Measurements from ENCODE around the gene ABLIM3. TPM values are rescaled to one million over a fixed set of nuclear protein-coding genes. Genes with fewer than 3 reads are reported as not detected.

ABLIM3 gene
- total RNA-seq, 2 experiments from 2014 or later: not detected

GRCh38 chr5:149154650-149155049, 13.4 kb downstream of the ABLIM3 start:
- no peaks in the 10 kb centered on the region for H3K36me3 Mint-ChIP-seq (ENCODE audit: low read depth)
- no peak for DNase-seq
- no peak overlapping the region for H3K27ac Mint-ChIP-seq
- peaks cover 13% of the 10 kb centered on the region for H3K27me3 Mint-ChIP-seq
- ChIA-PET CTCF (interaction anchor here (1.9 kb wide), 1 partner anchor 14 kb away, joined by 6 read pairs; the partner anchor contains the start of gene ABLIM3), POLR2A (no interaction called here)
- H3K4me1 Mint-ChIP-seq: no peaks in the 10 kb centered on the region
- H3K9me3 Mint-ChIP-seq: no peaks in the 10 kb centered on the region
- H3K4me3 Mint-ChIP-seq: no peak overlapping the region

DNA sequence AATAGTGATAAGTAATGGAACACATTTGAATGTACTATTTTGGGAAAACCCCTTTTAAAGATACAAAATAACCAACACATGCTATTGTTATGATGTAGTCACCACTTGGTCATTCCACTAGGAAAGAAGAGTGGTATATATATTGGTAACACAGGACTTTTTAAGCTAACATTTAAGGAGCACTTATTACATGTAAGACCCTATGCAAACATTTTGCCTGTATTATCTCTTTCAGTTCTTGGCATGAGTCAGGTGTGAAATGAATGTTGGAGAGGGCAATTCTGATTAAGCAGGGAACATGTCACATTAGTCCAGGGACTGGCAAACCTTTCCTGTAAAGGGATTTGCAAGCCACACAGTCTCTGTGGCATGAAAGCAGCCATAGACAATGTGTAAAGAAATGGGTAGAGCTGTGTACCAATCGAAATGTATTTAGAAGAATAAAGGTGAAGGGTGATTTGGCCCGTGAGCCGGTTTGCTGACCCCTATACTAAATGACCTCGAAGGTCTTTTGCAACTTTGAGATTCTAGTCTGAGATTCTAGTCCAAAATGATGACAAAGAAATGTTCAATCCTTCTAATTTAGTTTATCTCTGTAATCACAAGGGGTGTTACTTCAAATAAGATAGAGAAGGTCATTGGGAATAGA, 15.3 kb downstream of the ABLIM3 start:
- POLR2A ChIA-PET: no interaction called here
- Mint-ChIP-seq H3K36me3 (ENCODE audit: low read depth) (no peaks in the 10 kb centered on the region), H3K4me3 (no peak overlapping the region), H3K9me3 (no peaks in the 10 kb centered on the region), H3K27me3 (peaks cover 6% of the 10 kb centered on the region), H3K27ac (no peak overlapping the region), H3K4me1 (no peaks in the 10 kb centered on the region)
- CTCF ChIA-PET: interaction anchor here (1.1 kb wide), 1 partner anchor 13 kb away, joined by 4 read pairs; no protein-coding TSS in a partner anchor
- DNase-seq: no peak

GRCh38 chr5:149157330-149157729, 16.0 kb downstream of the ABLIM3 start:
- no peaks in the 10 kb centered on the region for H3K36me3 Mint-ChIP-seq (ENCODE audit: low read depth)
- H3K9me3 Mint-ChIP-seq: no peaks in the 10 kb centered on the region
- ChIA-PET CTCF (no interaction called here), POLR2A (no interaction called here)
- no peak overlapping the region for H3K27ac Mint-ChIP-seq
- H3K4me1 Mint-ChIP-seq: no peaks in the 10 kb centered on the region
- peaks cover 6% of the 10 kb centered on the region for H3K27me3 Mint-ChIP-seq
- no peak for DNase-seq
- no peak overlapping the region for H3K4me3 Mint-ChIP-seq

DNA sequence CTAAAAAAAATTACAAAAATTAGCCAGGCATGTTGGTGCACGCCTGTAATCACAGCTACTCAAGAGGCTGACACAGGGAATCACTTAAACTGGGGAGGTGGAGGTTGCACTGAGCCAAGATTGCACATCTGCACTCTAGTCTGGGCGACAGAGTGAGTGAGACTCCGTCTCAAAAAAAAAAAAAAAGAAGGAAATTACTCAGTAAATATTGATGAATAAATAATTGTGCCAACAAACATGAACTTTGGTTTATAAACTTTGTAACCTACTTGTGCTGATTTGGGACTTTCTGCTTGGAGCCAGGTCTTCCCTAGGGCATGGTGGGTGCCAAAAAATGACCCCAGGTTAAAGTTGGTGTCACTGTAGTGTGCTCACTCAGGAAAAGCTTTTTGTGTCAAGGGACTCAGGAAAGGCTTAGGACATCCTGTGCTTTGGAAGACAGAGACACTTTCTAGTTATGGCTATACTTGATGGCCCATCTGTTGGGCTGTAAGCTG, 19.0 kb downstream of the ABLIM3 start:
- POLR2A ChIA-PET: no interaction called here
- DNase-seq: no peak
- H3K4me1 Mint-ChIP-seq: no peaks in the 10 kb centered on the region
- H3K27ac Mint-ChIP-seq: no peak overlapping the region
- peaks cover 6% of the 10 kb centered on the region for H3K27me3 Mint-ChIP-seq
- no peak overlapping the region for H3K4me3 Mint-ChIP-seq
- CTCF ChIA-PET: interaction anchor here (0.6 to 0.7 kb wide), 2 partner anchors 19 to 62 kb away, joined by 3 read pairs; partner anchors contain the start of gene ABLIM3
- no peaks in the 10 kb centered on the region for H3K9me3 Mint-ChIP-seq
- H3K36me3 Mint-ChIP-seq (ENCODE audit: low read depth): no peaks in the 10 kb centered on the region

GRCh38 chr5:149161026-149161687, 19.9 kb downstream of the ABLIM3 start:
- no peak for DNase-seq
- H3K4me1 Mint-ChIP-seq: no peaks in the 10 kb centered on the region
- no peaks in the 10 kb centered on the region for H3K9me3 Mint-ChIP-seq
- ChIA-PET CTCF (interaction anchor here (0.6 to 0.7 kb wide), 2 partner anchors 19 to 62 kb away, joined by 3 read pairs; partner anchors contain the start of gene ABLIM3), POLR2A (no interaction called here)
- peaks cover 8% of the 10 kb centered on the region for H3K27me3 Mint-ChIP-seq
- H3K36me3 Mint-ChIP-seq (ENCODE audit: low read depth): no peaks in the 10 kb centered on the region
- no peak overlapping the region for H3K4me3 Mint-ChIP-seq
- no peak overlapping the region for H3K27ac Mint-ChIP-seq

GRCh38 chr5:149161850-149162249, 20.6 kb downstream of the ABLIM3 start:
- POLR2A ChIA-PET: no interaction called here

GRCh38 chr5:149162401-149163084, 21.2 kb downstream of the ABLIM3 start:
- ChIA-PET POLR2A (no interaction called here), CTCF (no interaction called here)
- peaks cover 8% of the 10 kb centered on the region for H3K27me3 Mint-ChIP-seq
- no peak overlapping the region for H3K4me3 Mint-ChIP-seq
- no peak overlapping the region for H3K27ac Mint-ChIP-seq
- no peaks in the 10 kb centered on the region for H3K9me3 Mint-ChIP-seq
- no peak for DNase-seq
- H3K4me1 Mint-ChIP-seq: no peaks in the 10 kb centered on the region
- no peaks in the 10 kb centered on the region for H3K36me3 Mint-ChIP-seq (ENCODE audit: low read depth)

More at GRCh38 chr5:149161850-149162249, 20.6 kb downstream of the ABLIM3 start:
- no peaks in the 10 kb centered on the region for H3K36me3 Mint-ChIP-seq (ENCODE audit: low read depth)
- H3K9me3 Mint-ChIP-seq: no peaks in the 10 kb centered on the region
- no peak overlapping the region for H3K4me3 Mint-ChIP-seq
- no peaks in the 10 kb centered on the region for H3K4me1 Mint-ChIP-seq
- peaks cover 8% of the 10 kb centered on the region for H3K27me3 Mint-ChIP-seq
- H3K27ac Mint-ChIP-seq: no peak overlapping the region
- CTCF ChIA-PET: no interaction called here
- DNase-seq: no peak

DNA sequence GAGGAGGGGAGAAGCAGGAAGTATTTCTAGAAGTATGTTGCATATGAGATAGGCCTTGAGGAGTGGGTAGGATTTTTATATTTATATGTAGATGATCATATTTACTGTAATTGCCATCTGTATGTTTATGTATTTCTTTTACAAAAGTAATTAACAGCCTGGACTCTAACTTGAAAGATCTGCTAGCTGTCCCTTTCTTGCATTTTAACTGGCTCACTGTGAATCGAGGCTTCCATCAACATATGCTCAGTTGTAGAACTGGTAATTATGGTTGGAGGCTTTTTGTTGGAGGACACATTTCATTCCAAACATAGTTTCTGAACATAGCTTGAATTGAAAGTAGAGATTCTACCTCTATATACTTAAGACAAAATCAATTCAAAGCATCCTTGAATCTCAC, 23.4 kb downstream of the ABLIM3 start:
- DNase-seq: no peak
- H3K36me3 Mint-ChIP-seq (ENCODE audit: low read depth): no peaks in the 10 kb centered on the region
- H3K9me3 Mint-ChIP-seq: no peaks in the 10 kb centered on the region
- CTCF ChIA-PET: interaction anchor here (1.5 kb wide), 1 partner anchor 100 kb away, joined by 3 read pairs; no protein-coding TSS in a partner anchor
- no peak overlapping the region for H3K27ac Mint-ChIP-seq
- peaks cover 9% of the 10 kb centered on the region for H3K27me3 Mint-ChIP-seq
- POLR2A ChIA-PET: no interaction called here
- no peak overlapping the region for H3K4me3 Mint-ChIP-seq
- H3K4me1 Mint-ChIP-seq: no peaks in the 10 kb centered on the region

DNA sequence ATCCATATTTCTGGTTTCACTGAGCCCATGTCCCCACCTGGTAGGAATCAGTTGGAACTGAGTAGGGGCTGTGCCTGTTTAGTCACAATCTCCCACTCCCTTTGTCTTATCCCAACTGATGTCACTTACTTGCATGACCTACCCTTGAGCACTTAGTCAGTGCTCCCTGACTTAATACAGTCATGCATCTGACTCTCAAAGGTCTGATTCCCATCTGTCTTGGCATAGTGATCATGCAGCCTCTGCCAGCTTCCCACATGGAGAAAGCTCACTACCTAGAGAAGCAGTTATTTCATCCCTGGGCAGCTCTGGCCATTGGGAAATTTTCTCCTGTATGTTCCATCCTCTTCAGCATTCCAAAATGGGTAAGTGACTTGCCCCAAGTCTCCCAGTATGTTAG, 24.8 kb downstream of the ABLIM3 start:
- CTCF ChIA-PET: interaction anchor here (0.6 kb wide), 1 partner anchor 107 kb away, joined by 3 read pairs; no protein-coding TSS in a partner anchor

GRCh38 chr5:149166591-149167100, 25.4 kb downstream of the ABLIM3 start:
- Mint-ChIP-seq H3K36me3 (ENCODE audit: low read depth) (no peaks in the 10 kb centered on the region), H3K4me3 (no peak overlapping the region), H3K27ac (no peak overlapping the region), H3K27me3 (peaks cover 7% of the 10 kb centered on the region), H3K9me3 (no peaks in the 10 kb centered on the region), H3K4me1 (no peaks in the 10 kb centered on the region)
- ChIA-PET CTCF (interaction anchor here (0.5 to 0.6 kb wide), 2 partner anchors 106 to 1713 kb away, joined by 3 to 6 read pairs; no protein-coding TSS in a partner anchor), POLR2A (no interaction called here)
- DNase-seq: no peak

More for the DNA sequence above, 24.8 kb downstream of the ABLIM3 start:
- Mint-ChIP-seq H3K9me3 (no peaks in the 10 kb centered on the region), H3K36me3 (ENCODE audit: low read depth) (no peaks in the 10 kb centered on the region), H3K27me3 (peaks cover 7% of the 10 kb centered on the region), H3K27ac (no peak overlapping the region), H3K4me3 (no peak overlapping the region), H3K4me1 (no peaks in the 10 kb centered on the region)
- DNase-seq: no peak
- POLR2A ChIA-PET: no interaction called here

DNA sequence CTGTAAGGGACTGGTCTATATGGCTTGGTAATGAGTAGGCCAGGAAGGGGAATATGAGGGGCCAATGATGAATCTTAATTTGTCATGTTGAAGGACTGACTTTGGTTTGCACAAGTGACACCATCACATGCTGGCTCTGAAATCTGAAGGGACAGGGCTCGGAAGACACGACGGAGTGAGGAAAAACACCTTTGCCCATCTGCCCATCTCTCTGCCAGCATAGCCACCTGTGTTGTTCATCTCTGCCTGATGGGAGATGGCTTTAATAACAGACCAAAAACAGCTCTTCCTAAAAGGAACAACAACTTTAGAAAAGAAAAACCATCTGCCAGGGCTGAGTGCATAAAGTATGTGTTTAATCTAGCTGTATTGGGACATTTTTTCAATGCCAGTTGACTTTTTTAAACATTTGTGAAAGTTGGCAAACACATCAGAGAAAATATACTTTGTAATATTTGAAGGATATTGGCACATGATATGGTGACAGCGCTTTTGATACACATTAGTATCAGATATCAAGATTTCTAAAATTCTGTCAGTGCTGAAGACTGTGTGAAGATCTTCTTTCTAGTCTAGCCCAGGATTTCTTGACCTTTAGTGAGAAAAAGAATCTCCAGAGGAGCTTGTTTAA, 27.1 kb downstream of the ABLIM3 start:
- Mint-ChIP-seq H3K27ac (no peak overlapping the region), H3K4me3 (no peak overlapping the region), H3K27me3 (peaks cover 7% of the 10 kb centered on the region), H3K36me3 (ENCODE audit: low read depth) (no peaks in the 10 kb centered on the region), H3K9me3 (no peaks in the 10 kb centered on the region), H3K4me1 (no peaks in the 10 kb centered on the region)
- POLR2A ChIA-PET: no interaction called here
- DNase-seq: no peak
- CTCF ChIA-PET: no interaction called here

DNA sequence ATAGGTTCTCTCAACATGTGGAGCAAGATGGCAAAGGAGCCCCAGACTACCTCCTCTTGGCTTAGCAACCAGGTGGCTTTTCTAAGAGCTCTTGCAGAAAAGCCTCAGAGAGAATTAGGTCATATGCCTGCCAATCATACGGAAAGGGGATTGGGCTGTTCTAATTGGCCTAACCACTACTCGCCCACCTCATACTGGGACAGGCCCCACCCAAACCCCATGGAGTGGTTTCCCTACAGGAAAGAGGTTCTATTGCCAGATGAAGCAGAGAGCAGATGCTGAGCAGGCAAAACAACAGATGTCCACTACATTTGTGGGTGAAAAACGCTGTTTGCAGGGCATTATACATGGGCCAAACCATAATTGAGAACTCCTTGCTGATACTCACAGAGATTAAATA, 29.0 kb downstream of the ABLIM3 start:
- no peaks in the 10 kb centered on the region for H3K36me3 Mint-ChIP-seq (ENCODE audit: low read depth)

More for the DNA sequence above, 29.0 kb downstream of the ABLIM3 start:
- no peak for DNase-seq
- ChIA-PET CTCF (interaction anchor here (0.6 kb wide), 1 partner anchor 99 kb away, joined by 4 read pairs; no protein-coding TSS in a partner anchor), POLR2A (no interaction called here)
- H3K9me3 Mint-ChIP-seq: no peaks in the 10 kb centered on the region
- H3K27me3 Mint-ChIP-seq: peaks cover 7% of the 10 kb centered on the region
- H3K27ac Mint-ChIP-seq: no peak overlapping the region
- H3K4me1 Mint-ChIP-seq: no peaks in the 10 kb centered on the region
- no peak overlapping the region for H3K4me3 Mint-ChIP-seq

Measured in activated CD4-positive, alpha-beta T cell treated with anti-CD3 and anti-CD28 coated beads, Interleukin-2, amount 10 ng/mL, durations not matched to agents 7 days and 5 days (primary cell).